Fibroblast of lung (primary cell): ENCODE results near the gene ADGRL2. TPM values are rescaled to one million over a fixed set of nuclear protein-coding genes. Genes with fewer than 3 reads are reported as not detected.

Experiments used
- DNase-seq, 2 donors: peaks; one replicate each; pipeline versions ENCODE4 v3.0.0 to v3.0.0-alpha.2; 2010; ENCODE audit warnings: low read depth in 2 of 2
- H2AFZ ChIP-seq: 2 replicates; pipeline ENCODE4 v1.5.1; 2012; ENCODE audit warnings: low read length, control low read depth, inconsistent platforms
- H3K27ac ChIP-seq: 2 replicates; pipeline ENCODE4 v1.5.1; 2011; ENCODE audit warnings: low read length, control low read depth; ENCODE audit not compliant: insufficient read depth
- H3K27me3 ChIP-seq: 2 replicates; pipeline ENCODE4 v1.5.1; 2011; ENCODE audit warnings: mild to moderate bottlenecking, low read length; ENCODE audit not compliant: control insufficient read depth, insufficient read depth
- H3K36me3 ChIP-seq: 2 replicates; pipeline ENCODE4 v1.5.1; 2011; ENCODE audit warnings: low read length; ENCODE audit not compliant: control insufficient read depth, insufficient read depth
- H3K4me1 ChIP-seq: 2 replicates; pipeline ENCODE4 v1.5.1; 2011; ENCODE audit warnings: low read length; ENCODE audit not compliant: control insufficient read depth, insufficient read depth; ENCODE audit errors: extremely low read depth
- H3K4me2 ChIP-seq: 2 replicates; pipeline ENCODE4 v1.5.1; 2011; ENCODE audit warnings: low read length, control low read depth; ENCODE audit not compliant: insufficient read depth; ENCODE audit errors: extremely low read depth
- H3K4me3 ChIP-seq, 4 experiments: fragments of 200-600 bp in 1 of 4; sonication (generic) in 1 of 4; replicated peaks in 1 of 4; 2 replicates each; pipeline ENCODE4 v1.5.1; 2011 to 2016; ENCODE audit warnings: low read length in 4 of 4, low read depth in 3 of 4, mild to moderate bottlenecking in 3 of 4, control low read depth in 2 of 4, inconsistent platforms in 1 of 4, mixed read lengths in 1 of 4; ENCODE audit not compliant: insufficient read depth in 1 of 4; ENCODE audit errors: control extremely low read depth in 1 of 4
- H3K79me2 ChIP-seq: 2 replicates; pipeline ENCODE4 v1.5.1; 2012; ENCODE audit warnings: mild to moderate bottlenecking, low read length, inconsistent platforms; ENCODE audit not compliant: control insufficient read depth, insufficient read depth
- H3K9ac ChIP-seq: 2 replicates; pipeline ENCODE4 v1.5.1; 2011; ENCODE audit warnings: mild to moderate bottlenecking, low read length, control low read depth; ENCODE audit not compliant: insufficient read depth
- H3K9me3 ChIP-seq: 2 replicates; pipeline ENCODE4 v1.5.1; 2012; ENCODE audit warnings: low read depth, low read length; ENCODE audit not compliant: control insufficient read depth, insufficient read depth
- H4K20me1 ChIP-seq: 2 replicates; pipeline ENCODE4 v1.5.1; 2011; ENCODE audit warnings: low read length; ENCODE audit not compliant: control insufficient read depth, insufficient read depth; ENCODE audit errors: extremely low read depth
- EZH2 ChIP-seq: IDR thresholded peaks from 2 replicates; pipeline ENCODE4 v1.5.1; 2012; ENCODE audit warnings: low read length, control low read depth, mild to moderate bottlenecking; ENCODE audit errors: missing control alignments
- polyA plus RNA-seq, 2 donors: library from polyadenylated mRNA; depleted of rRNA in 1 of 2; stranded (reverse) in 1 of 2; unstranded in 1 of 2; fragments of >200 nt; gene quantifications; 2 replicates each; pipeline ENCODE4 v1.2.1, GENCODE V29; 2011 to 2012; ENCODE audit warnings: missing spikeins in 1 of 2
- total RNA-seq: library from RNA; depleted of rRNA; stranded (reverse); fragments of >200 nt; gene quantifications from 2 replicates; pipeline ENCODE4 v1.2.1, GENCODE V29; 2014
- TF ChIP-seq, protein P1 (sequence below), 2 donors: IDR thresholded peaks in 1 of 2; conservative IDR thresholded peaks in 1 of 2; 1 replicate in 1 of 2; 2 replicates in 1 of 2; pipeline ENCODE4 v1.5.1; 2011 to 2012; ENCODE audit warnings: low read length in 2 of 2, control low read depth in 1 of 2, inconsistent platforms in 1 of 2, low read depth in 1 of 2, mild to moderate bottlenecking in 1 of 2

Gene ADGRL2
- total and polyA plus RNA-seq, 2 donors (not counting 1 experiment from before 2014, with no cell fraction given) = 74.1 to 196 TPM

- Histone ChIP-seq H3K27me3 (no peaks in the 10 kb centered on the region), H4K20me1 (no peaks in the 10 kb centered on the region), H3K4me1 (no peaks in the 10 kb centered on the region), H3K36me3 (no peaks in the 10 kb centered on the region), H3K27ac (peak overlapping the region; percentile 15), H3K9me3 (no peaks in the 10 kb centered on the region), H2AFZ (peak overlapping the region; percentile 85), H3K4me2 (peak overlapping the region; percentile 64), H3K9ac (peak overlapping the region; percentile 43), H3K4me3 (peak overlapping the region; percentile 40 to 90 (median 76)), H3K79me2 (peaks cover 38% of the 10 kb centered on the region)
- DNase-seq = peak; percentile 76 to 86
- TF ChIP-seq, protein P1, sequence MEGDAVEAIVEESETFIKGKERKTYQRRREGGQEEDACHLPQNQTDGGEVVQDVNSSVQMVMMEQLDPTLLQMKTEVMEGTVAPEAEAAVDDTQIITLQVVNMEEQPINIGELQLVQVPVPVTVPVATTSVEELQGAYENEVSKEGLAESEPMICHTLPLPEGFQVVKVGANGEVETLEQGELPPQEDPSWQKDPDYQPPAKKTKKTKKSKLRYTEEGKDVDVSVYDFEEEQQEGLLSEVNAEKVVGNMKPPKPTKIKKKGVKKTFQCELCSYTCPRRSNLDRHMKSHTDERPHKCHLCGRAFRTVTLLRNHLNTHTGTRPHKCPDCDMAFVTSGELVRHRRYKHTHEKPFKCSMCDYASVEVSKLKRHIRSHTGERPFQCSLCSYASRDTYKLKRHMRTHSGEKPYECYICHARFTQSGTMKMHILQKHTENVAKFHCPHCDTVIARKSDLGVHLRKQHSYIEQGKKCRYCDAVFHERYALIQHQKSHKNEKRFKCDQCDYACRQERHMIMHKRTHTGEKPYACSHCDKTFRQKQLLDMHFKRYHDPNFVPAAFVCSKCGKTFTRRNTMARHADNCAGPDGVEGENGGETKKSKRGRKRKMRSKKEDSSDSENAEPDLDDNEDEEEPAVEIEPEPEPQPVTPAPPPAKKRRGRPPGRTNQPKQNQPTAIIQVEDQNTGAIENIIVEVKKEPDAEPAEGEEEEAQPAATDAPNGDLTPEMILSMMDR (conservative IDR thresholded peaks at IDR 0.05 in 1 of 2, IDR thresholded peaks at IDR 0.05 in 1 of 2; ENCODE audit: low read depth in 1 of 2, low read length in 2 of 2) = no peak
- no peak for TF ChIP-seq EZH2
Observed at GRCh38 chr1:81799939-81800694, 617 bp upstream of the ADGRL2 start.

GRCh38 chr1:81801651-81802456 lies 1.1 kb downstream of the ADGRL2 start:
- peak overlapping the region; percentile 79 to 90 (median 84) for H3K4me3 ChIP-seq
- H3K9me3 ChIP-seq = no peaks in the 10 kb centered on the region
- TF ChIP-seq, protein P1 (conservative IDR thresholded peaks at IDR 0.05 in 1 of 2, IDR thresholded peaks at IDR 0.05 in 1 of 2; ENCODE audit: low read depth in 1 of 2, low read length in 2 of 2) = no peak
- no peak for TF ChIP-seq EZH2
- no peaks in the 10 kb centered on the region for H3K4me1 ChIP-seq
- no peaks in the 10 kb centered on the region for H4K20me1 ChIP-seq
- H3K9ac ChIP-seq = peak overlapping the region; percentile 86
- no peaks in the 10 kb centered on the region for H3K36me3 ChIP-seq
- peak overlapping the region; percentile 40 for H2AFZ ChIP-seq
- H3K27ac ChIP-seq = peak overlapping the region; percentile 80
- peak overlapping the region; percentile 76 for H3K4me2 ChIP-seq
- peaks cover 54% of the 10 kb centered on the region for H3K79me2 ChIP-seq
- peak; percentile 58 to 60 for DNase-seq
- H3K27me3 ChIP-seq = no peaks in the 10 kb centered on the region

DNA sequence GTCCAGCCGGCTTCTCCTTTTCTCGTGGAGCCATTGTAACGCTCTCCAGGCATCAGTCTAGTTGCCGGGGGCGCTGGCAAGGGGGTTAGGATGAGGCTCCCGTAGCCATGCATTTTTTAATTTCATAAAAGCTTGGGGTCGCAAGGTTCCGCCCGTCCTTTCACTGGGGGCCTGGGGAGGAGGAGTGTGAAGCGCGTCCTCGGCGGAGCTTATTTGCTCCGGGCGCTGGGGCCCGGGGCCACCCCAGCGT lies 1.6 kb downstream of the ADGRL2 start:
- no peaks in the 10 kb centered on the region for H4K20me1 ChIP-seq

More for the DNA sequence above, 1.6 kb downstream of the ADGRL2 start:
- H3K9me3 ChIP-seq = no peaks in the 10 kb centered on the region
- no peak for TF ChIP-seq EZH2
- peak overlapping the region; percentile 79 to 90 (median 84) for H3K4me3 ChIP-seq
- H3K4me2 ChIP-seq = peak overlapping the region; percentile 76
- H3K4me1 ChIP-seq = no peaks in the 10 kb centered on the region
- H3K79me2 ChIP-seq = peaks cover 59% of the 10 kb centered on the region
- H3K27ac ChIP-seq = peak overlapping the region; percentile 48
- no peak for DNase-seq
- H3K36me3 ChIP-seq = no peaks in the 10 kb centered on the region
- no peaks in the 10 kb centered on the region for H3K27me3 ChIP-seq
- H2AFZ ChIP-seq = peak overlapping the region; percentile 29
- H3K9ac ChIP-seq = peak overlapping the region; percentile 86
